Measurements from ENCODE around the gene KIF26B.

Gene KIF26B

DNA sequence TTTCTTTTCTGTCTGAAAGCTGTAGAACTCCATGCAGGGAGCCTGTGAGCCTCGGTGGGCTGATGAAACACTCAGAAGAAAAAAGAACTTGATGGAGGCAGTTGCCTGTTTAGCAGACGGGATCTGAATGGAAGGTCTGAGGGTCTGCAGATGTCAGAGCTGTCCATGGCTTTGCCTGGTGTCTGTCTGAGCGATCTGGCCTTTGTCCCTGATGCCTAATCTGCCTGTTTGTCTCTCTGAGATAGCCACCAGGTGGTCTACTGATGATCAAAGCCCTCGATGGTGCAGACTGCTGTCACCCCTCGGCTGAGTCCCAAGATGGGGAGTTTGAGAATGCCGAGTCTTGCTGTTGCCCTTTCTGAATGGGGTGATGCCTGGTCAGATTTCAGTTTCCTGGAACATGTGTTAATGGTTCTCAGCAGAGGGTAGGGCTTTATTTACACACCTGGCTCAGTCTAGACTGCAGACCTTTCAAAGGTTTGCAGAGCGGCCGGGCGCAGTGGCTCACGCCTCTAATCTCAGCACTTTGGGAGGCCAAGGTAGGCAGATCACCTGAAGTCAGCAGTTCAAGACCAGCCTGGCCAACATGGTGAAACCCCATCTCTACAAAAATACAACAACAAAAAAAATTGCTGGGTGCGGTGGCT, 90.4 kb downstream of the KIF26B start:
- no peak for DNase-seq

DNA sequence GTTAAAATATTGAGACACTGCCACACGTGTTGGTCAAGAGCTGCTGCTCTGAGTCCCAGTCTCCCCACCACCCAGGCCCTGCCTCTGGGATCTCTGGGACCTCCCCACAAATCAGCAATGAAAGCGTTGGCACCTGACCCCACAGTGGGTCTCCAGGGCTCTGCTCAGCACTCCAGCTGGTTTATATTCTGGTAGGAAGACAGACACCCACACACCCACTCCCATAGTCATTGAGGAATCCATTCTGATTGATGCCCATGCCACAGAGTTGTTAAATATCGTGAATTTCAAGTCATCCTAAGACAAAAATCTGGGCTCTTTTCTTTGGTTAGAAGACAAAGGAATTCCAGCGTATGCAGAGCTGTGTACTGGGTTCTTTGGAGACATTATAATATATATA, 91.6 kb downstream of the KIF26B start:
- DNase-seq: no peak

DNA sequence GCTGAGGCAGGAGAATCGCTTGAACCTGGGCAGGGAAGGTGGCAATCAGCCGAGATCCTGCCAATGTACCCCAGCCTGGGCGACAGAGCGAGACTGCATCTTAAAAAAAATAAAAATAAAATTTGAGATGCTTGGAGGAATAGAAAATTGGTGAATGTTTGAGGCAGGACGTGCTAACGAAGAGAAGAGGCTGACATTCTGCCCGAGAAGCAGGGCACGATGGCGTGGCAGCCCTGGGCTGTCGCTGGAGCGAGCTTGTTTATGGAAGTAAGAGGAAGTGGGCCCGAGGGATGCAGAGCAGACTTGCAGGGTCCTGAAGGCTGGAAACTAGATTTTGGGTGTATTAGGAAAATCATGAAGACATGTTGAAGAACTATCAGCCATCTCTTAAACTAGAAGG, 92.6 kb downstream of the KIF26B start:
- DNase-seq: no peak

DNA sequence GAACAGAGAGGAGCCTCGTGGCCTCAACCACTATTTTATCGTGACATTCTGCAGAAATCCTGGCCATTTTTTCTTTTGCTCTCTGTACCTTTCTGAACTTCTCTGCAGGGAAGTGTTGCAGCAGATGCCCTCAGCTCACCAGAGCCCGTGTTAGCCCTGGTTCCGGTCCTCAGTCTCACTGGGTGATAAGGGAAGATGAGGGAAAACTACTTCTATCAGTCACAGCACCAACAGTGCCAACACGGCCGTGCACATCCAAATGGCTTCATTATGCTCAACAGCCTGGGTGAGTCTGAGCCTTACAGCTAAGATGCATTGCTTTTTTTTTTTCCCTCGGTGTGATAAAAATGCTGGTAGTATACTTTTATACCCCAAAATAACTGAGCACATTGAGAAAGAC, 93.0 kb downstream of the KIF26B start:
- DNase-seq: no peak

DNA sequence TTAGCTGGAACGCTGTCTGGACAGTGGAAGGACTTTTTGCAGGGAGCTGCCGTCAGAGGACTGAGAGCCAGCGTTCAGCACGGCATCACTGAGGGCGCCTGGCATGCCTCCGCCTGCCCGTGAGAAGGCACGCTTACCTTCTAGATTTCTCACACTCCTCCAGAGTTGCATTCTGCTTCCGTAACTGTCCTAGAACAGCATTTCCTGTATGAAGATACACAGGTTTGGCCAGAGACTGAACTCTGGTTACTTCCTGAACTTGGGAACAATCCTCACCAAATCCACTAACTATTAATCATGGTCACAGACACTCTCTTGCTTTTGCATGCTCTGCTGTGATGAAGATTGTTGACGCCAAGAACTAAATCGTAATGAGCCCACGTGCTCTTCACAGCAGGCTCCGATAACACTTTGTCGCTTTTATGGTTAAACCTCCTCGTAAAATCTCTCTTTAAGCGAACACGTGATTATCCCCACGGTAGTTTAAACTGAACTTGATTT, 93.5 kb downstream of the KIF26B start:
- DNase-seq: no peak

DNA sequence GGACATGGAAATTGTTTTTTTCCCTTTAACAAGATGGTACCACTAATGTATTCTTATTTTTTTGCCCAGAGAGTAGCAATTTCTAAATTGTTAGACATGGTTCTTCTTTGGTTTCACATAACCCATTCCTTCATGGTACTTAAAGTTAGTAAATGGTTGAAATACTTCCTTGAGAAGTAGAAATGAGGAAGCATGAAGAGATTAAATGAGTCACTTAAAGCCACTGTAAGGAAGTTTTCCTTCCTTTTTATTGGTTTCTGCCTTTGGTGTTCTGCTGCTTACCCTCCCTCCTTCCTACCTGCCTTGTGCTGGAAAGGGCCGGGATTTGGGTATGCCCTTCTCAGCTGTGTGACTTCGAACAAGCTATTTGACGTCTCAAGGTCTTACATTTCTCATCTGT, 101.0 kb downstream of the KIF26B start:
- no peak for DNase-seq

DNA sequence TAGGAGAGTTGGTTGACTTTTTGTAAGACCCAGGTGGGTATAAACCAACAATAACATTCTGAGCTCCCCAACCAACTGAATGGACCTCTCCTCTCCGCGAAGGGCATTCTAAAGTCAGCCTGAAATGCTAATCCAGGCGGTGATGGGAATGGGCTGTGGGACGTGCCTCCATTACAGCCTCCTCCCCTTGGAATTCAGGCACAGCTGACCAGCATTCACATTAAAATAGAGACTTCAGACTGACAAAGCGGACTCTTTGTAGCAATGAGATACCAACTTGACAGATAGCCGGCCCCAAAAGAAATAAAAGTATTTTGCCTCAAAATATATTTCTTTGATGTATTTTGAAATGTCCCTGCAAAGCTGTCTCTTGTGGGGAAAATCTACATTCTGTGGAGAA, 101.7 kb downstream of the KIF26B start:
- DNase-seq: no peak

DNA sequence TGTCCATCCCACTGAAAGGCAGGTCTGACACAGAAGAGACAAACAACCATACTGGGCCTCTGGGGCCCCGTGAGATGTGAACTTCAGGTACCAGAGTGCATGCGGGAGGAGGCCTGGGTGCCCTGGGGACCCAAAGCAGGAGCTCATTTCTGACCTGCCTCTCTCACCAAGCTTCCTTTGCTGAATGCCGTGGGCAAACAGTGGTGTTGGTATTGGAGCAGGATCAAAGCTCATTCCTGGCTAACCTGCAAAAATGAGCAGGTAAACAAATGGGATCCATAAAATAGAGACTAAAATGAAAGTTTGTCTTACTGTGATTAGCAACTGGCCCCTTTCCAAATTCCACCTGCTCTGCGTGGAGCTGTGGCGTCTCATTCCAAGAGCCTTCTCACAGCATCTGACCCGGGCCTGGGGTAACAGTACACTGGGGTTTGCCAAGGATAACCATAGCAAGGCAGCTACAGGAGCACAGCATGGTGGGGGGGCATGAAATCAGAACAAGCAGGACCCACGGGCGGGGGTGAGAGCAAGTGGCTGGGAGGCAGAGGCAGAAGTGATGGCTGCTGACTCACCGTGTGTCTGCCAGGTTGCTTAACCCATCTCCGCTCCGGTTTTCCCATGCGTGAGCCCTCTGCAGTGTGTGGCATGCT, 103.6 kb downstream of the KIF26B start:
- DNase-seq: no peak

DNA sequence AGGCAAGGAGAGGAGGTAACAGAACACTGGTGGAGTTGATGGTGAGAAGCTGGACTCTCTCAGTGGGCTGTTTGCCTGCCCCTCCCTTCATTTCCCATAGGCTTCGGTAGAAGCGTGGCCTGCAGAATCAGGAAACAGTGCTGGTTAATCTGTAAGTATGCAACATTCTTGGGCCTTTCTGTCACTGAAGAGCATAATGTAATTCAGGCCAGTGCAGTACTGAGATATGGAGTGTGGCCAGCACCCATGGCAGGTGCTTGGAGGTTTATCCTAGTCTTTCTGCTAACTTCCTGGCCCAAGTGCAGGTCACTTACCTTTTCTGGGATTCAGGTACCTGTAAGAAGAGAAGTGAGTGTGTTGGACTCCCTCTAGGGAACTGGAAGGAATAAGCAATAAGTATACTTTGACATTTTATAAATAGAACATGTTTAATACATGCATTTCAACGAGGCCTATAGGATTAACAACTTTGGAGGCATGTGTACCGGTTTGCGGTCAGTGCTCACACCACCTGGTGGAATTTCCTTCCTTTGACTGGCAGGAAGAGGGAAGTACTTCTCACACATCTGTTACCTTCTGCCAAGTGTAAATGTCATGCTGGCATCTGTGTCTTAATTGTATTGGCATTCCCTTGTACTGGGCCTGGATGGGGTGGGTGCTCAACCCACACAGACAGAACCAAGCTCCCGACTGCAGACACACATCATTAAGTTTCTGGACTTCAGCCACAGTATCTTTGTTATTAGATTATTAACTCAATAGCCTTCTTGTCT, 105.5 kb downstream of the KIF26B start:
- DNase-seq: no peak

DNA sequence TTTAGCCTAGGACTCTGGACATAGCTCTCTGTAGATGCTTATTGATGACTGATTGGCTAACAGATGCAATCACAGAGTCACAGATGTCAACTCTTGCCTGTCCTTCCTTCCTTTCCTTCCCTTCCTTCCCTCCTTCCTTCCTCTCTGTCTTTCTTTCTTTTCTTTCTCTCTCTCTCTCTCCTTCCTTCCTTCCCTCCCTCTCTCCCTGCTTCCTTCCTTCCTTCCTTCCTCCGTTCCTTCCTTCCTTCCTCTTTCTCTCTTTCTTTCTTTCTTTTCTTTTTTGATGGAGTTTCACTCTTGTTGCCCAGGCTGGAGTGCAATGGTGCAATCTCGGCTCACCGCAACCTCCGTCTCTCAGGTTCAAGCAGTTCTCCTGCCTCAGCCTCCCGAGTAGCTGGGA, 106.1 kb downstream of the KIF26B start:
- no peak for DNase-seq

DNA sequence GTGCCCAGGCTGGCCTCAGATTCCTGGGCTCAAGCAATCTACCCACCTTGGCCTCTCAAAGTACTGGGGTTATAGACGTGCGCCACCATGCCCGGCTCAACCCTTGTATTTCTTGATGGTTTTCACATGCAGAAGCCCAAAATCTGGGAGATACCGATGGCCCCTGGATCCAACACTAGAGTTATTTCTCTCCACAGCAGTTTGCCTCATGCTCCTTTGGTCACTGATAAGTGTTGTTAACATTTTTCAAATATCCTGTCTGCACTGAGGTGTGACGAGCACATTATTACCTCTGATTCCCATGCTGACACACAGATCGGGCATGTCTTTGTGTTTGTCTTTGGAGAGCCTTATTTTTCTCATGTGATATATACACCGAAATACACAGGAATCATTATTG, 107.0 kb downstream of the KIF26B start:
- no peak for DNase-seq

DNA sequence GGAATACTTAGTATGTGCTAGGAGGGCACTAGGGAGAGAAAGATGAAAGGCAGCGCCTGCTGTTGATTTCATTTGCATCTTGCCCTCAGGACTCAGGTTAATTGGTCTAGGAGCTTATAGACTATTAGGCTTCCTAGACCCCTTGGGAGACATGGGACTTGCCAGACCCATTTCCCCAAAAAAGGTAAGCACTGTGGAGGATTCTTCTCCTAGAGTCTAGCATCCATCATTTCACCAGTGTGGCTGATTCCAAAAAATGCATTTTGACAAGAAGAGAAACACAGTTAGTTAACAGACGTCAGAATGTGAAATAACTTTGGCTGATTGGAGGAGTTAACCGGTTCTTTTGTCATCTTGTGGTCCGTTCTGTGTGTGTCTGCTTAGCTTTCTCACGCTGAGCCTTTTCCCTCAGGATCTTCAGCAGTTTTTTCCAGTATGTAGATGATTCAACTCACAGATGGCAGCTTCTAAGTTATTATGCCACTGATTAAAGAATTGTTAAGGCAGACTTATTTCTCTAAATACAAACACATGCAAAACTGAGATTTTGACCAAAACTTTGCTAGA, 108.8 kb downstream of the KIF26B start:
- DNase-seq: no peak

DNA sequence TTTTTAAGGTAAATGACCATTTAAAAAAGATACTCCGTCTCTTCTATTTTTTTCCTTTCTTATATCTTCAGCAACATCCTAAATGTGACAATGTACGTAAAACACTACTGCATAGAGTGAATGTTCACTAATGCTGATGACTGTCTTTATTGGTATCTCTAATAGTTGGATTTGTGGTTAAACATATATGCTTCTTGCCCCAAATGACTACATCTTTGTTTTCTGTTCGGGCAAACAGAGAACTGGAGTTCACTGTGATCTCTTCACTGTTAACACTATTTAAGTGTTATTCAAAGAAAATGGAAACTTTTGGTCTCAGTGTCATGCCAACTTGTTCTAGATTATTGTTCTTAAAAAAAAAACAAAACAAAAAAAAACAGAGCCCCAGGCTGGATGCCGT, 109.4 kb downstream of the KIF26B start:
- no peak for DNase-seq

DNA sequence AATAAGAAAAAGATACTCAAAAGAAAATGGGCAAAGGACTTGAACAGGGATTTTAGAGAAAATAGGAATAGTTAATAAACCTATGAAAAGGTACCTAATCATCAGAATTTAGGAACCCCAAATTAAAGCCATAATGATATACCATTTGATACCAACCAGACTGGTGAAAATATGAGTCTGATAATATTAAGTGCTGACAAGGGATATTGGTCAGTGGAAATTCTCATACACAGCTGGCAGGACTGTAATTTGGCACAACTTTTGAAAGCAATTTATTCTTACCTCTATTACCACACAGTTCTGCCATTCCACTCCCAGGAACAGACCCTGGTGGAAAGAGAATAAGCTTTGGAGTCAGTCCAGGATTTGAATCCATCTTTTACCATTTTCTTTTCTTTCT, 111.3 kb downstream of the KIF26B start:
- no peak for DNase-seq

DNA sequence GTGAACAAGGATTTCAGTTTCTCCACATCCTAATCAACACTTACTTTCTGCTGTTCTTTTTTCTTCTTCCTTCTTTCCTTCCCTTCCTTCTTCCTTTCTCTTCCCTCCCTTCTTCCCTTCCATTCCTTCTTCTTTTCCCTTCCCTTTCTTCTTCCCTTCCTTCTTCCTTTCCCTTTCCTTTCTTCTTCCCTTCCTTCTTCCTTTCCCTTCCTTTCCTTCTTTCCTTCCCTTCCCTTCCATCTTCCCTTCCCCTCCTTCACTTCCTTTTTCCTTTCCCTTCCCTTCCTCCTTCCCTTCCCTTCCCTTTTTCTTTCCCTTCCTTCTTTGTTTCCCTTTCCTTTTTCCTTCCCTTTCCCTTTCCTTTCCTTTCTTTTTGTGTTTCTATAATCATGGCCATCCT, 115.3 kb downstream of the KIF26B start:
- DNase-seq: no peak

DNA sequence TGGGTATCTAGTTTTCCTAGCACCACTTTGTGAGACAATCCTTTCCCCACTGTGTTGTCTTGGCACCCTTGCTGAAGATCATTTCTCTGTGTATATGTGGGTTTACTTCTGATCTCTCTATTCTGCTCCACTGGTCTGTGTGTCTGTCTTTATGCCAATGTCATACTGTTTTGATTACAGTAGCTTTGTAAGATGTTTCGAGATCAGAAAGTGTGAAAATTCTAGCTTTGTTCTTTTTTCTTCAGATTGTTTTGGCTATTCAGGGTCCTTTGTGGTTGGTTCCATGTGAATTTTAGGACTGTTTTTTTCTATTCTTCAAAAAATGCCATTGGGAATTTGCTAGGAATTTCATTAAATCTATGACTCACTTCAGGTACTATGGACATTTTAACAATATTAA, 116.2 kb downstream of the KIF26B start:
- no peak for DNase-seq

DNA sequence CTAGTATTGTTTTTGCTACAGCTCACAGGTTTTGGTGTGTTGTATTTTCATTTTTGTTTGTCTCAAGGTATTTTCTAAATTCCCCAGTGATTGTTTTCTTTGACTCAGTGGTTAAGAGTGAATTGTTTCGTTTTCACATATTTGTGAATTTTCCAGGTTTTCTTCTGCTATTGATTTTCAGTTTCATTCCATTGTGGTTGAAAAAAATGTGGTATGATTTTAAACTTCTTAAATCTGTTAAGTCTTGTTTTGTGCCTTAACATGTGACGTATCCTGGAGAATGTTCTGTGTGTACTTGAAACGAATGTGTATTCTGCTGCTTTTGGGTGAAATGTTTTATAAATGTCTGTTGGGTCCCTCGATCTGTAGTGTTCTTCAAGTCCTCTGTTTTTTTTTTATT, 117.9 kb downstream of the KIF26B start:
- DNase-seq: no peak

DNA sequence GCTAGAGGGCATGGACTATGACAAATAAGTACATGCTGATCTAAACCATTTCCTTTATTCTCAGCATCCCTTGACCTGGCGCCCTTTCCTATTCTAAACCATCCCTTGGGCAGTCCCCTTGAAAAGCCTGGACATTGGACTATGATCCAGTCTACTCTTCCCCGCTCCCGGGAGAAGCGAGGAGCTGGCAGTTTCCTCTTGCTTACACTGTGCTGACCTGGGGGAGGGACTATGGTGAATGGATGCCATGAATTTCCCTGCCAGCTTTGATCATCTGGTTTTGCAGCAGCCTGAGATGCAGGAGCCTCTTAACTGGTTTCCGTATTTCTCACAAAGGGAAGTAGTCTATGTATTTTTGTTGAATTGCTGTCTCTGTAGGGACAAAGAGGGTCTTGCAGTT, 121.7 kb downstream of the KIF26B start:
- no peak for DNase-seq

DNA sequence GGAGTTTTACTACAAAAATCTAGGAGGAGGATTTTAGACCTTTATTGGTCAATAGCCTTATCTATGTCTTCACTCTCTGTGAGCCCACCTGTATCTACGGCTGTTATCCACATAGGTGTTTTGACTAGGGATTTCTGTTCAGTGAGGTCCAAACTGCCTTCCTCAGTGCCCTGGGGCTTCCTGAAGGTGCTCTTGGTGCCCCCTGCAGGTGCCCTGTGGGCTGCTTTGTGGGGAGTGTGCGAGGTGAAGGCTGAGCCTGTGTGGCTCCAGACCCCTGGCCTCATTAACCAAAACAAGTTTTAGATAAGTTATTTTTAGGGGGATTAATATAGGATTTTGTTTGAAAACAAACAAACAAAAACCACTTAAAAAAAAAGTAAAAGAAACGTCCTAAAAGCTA, 122.5 kb downstream of the KIF26B start:
- no peak for DNase-seq

DNA sequence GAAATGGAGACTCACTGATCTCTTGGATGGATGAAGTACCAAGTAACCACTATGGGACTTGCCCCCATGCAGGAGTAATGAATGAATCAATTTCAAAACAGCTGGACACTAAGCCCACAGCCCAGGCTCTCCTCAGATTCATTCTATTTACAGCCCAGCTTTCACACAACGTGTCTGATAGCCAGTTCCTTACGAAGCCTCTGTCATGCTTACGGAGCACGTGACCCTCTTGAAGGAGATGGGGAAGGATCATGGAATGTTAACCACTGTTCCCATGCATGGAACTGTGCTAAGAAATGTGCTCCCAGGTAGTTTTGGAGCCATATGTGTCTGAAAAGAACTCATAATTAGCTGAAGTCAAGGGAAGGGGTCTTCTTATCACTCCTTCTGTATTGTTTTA, 124.1 kb downstream of the KIF26B start:
- DNase-seq: no peak

DNA sequence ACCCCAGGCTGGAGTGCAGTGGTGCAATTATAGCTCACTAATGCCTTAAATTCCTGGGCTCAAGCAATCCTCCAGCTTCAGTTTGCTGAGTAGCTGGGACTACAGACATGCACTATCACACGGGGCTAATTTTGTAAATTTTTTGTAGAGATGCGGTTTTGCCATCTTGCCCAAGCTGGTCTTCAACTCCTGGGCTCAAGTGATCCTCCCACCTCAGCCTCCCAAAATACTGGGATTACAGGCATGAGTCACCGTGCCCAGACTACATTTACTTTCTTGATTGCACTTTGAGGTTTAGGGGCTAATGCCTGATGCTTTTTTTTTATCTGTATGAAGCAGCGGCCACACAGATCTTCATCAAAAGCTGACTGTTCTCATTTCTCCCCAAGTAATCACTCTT, 124.6 kb downstream of the KIF26B start:
- DNase-seq: no peak

DNA sequence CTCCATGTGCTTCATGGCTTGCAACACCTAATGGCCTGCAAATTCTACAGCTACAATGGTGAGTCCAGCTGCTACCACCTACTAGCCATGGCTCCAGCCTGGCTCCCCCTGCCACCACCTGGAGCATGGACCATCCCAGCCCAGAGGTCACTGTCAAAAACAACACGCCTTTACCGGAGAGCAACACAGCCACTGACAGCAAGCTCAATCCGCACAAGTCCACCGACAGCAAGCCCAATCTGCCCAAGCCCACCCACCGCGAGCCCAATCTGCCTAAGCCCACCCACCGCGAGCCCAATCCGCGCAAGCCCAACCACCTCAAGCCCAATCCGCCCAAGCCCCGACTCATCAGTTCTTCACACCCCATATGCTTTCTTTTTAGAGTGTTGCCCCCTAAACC, 128.2 kb downstream of the KIF26B start:
- no peak for DNase-seq

DNA sequence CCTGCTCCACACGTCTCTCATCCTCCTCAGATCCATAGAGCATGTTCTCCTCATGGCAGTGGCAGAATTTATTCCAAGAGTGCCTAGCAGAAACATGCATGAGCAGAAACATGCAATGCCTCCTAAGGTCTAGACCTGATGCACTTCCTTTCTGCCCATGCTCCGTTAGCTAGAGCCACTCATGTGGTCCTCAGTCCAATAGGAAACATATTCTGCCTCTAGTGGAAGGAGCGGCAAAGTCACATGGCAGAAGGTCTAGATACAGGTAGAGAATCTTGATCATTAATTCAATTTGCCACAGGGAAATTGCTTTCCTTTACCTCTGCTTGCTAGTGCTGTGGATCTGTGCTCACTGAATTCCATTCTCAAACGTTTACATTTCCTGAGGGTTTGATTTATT, 130.4 kb downstream of the KIF26B start:
- DNase-seq: no peak

DNA sequence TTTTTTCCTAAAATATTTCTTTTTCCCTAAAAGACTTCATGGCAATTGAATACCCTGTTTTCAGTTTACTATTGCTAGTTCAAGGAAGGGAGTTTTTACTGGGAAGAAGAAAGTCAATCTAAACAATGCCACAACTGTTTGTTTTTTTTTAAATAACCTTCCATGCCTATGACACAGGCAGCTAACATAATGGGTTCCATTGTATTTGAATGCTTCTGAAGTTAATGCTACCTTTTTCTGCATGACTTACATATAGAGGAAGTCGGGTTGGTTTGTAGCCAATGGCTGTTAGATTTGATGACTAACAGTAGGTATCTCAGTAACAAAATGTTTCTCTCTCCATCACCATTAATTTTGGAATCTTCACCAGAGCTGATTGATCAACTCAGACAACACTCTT, 134.0 kb downstream of the KIF26B start:
- DNase-seq: no peak

Data from stimulated activated CD8-positive, alpha-beta memory T cell treated with anti-CD3 and anti-CD28 coated beads, Interleukin-4, amount 100 ng/mL, for 48 hours (primary cell).